Heart left ventricle (tissue), 13 donors: ENCODE measurements around the gene SLC38A7.

Experiments used
- POLR2A ChIP-seq, 2 donors: fragments of 450-650 bp; IDR thresholded peaks; one replicate each; pipeline ENCODE4 v1.6.1; 2017; ENCODE audit warnings: antibody characterized with exemption in 2 of 2, mild to moderate bottlenecking in 2 of 2, moderate library complexity in 2 of 2
- TF ChIP-seq, protein P1 (sequence below), 12 donors: fragments of 200-600 bp; sonication (generic) in 4 of 12; IDR thresholded peaks; one replicate each; pipeline versions ENCODE4 v1.5.0 to v1.8.0; 2018 to 2022; ENCODE audit warnings: antibody characterized with exemption in 12 of 12, mild to moderate bottlenecking in 5 of 12
- donor health status: ischemic (EF 13 %, LVEDD 7.1; RV severe dilation, severe dysfunction).
- donor health status: DM: no; HTN: yes; CAD: no.
- donor health status: DM: no; HTN: no; CAD: no.
- donor health status: ischemic (EF 25% LVEDD 6.9; RV normal size, moderate dysfunction).
- donor health status: ischemic (EF 25% LVEDD 5.7; RV mildly dilated, moderate dysfunction).
- donor health status: ischemic (EF 35%, LVEDD 5.7; RV mildly dilated, moderate dysfunction).
- donor health status: nonischemic (EF 11% LVEDD 7.7; RV severe dilation, severe dysfunction).
- donor health status: DM: yes; HTN: yes; CAD: no.
- donor health status: PGD.
- donor health status: ischemic (EF 29% LVEDD 5.4; RV normal size, mild dysfunction).
- donor health status: nonischemic (EF 23%, LVEDD 6.1; RV moderate dilation, normal function).

DNA sequence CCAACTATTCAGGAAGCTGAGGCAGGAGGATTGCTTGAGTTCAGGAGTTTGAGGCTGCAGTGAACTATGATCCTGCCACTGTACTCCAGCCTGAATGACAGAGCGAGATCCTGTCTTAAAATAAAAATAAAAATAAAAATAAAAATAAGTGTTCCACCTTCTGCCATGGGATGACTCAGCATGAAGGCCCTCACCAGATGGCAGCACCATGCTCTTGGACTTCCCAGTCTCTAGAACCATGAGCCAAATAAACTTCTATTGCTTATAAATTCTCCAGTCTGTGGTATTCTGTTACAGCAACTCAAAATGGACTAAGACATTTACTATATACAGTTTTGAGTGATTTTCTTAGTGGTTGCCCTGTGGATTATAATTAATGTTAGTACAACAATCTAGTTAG lies 7.9 kb upstream of the SLC38A7 start:
- no peak for TF ChIP-seq POLR2A (IDR thresholded peaks at IDR 0.05)
- TF ChIP-seq, protein P1, sequence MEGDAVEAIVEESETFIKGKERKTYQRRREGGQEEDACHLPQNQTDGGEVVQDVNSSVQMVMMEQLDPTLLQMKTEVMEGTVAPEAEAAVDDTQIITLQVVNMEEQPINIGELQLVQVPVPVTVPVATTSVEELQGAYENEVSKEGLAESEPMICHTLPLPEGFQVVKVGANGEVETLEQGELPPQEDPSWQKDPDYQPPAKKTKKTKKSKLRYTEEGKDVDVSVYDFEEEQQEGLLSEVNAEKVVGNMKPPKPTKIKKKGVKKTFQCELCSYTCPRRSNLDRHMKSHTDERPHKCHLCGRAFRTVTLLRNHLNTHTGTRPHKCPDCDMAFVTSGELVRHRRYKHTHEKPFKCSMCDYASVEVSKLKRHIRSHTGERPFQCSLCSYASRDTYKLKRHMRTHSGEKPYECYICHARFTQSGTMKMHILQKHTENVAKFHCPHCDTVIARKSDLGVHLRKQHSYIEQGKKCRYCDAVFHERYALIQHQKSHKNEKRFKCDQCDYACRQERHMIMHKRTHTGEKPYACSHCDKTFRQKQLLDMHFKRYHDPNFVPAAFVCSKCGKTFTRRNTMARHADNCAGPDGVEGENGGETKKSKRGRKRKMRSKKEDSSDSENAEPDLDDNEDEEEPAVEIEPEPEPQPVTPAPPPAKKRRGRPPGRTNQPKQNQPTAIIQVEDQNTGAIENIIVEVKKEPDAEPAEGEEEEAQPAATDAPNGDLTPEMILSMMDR (IDR thresholded peaks at IDR 0.05): no peak
